GM19043 (cell line): ENCODE data around the gene AOX1.
"Not testable (repeated sequence)": the region's sequence is repeated elsewhere in the genome, so short reads cannot be mapped to it uniquely, and the experiment has no call there.

Experiments used
- ATAC-seq: cut with Tn5 transposase; IDR thresholded peaks from one replicate; pipeline ENCODE4 v1.9.1; 2021; ENCODE audit warnings: low read depth; ENCODE audit not compliant: unreplicated experiment

AOX1 gene

DNA sequence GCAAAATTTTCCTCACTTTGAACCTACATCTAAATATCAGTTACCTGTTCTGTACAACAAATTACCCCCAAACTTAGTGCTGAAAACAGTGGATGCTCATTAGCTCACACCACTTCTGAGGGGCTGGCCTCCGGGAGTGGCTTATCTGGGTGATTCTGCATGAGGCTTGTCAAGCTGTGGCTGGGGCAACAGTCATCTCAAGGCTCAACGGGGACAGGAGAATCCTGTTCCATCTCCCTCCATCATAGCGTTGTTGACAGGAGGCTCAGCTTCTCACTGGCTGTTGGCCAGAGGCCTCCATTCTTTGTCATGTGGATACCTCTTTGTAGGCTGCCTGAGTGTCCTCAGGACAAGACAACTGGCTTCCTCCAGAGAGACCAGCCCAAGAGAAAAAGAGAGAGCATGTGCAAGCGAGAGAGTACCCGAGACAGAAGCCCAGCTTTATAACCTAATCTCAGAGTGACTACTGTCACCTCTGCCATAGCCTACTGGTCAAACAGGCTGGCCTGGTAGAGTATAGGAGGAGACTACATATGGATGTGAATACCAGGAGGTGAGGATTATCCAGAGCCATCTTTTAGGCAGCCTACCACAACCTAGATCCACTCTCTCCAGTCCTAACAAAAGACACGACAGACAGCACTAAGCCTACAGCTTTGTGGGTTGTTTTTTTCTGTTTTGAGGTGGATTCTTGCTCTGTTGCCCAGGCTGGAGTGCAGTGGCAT is 79.1 kb downstream of the AOX1 start:
- no peak for ATAC-seq

DNA sequence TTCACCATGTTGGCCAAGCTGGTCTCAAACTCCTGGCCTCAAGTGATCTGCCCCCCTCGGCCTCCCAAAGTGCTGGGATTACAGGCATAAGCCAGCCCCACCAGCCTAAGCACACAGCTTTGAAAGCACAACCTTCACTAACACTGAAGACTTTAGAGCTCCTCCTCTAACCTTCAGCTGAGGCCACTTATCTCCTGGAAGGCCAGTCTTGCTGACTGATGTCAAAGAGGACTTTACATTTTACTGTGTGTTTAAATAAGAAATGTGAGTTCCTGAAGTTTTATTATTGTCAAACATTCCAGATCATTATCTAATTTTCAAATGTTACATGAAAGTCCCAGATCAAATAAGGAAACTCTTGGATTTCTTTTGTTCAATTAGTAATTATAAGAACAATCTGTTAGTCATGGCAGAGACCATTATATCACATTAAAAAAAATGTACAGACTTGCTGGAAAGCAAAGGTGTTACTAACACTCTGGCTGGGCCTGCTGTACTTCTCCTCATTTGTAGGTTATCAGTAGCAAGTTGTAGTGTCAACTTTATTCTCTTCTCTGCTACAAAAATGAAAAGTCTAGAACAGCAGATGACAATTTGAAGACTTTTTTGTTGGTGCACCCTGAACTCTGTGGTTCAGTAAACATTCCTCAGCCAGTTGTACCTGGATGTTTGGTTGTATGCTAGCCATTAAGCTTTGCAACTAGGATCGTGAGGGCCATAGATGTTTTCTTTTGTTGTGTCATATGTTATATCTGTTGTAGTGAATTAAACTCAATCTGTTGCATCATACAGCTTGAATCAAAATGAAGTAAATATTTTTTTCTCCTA is 80.0 kb downstream of the AOX1 start:
- no peak for ATAC-seq

DNA sequence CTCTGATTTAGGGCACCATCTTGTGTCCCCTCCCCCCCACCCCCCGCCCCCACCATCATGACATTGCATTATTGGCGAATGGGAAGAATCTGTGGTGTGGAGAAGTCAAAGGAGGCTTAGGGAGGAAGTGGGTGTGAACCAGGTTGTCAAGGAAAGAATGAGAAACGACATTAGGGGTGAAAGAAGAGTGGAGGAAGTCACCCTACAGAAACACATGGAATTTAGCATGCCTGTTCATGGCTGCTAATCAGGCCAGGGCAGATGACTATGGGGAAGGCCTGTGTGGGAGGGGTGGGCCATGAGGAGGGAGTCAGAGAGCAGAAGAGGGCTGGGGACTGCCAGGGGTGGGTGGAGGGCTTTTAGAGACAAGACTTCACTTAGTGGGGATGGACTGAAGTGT is 81.6 kb downstream of the AOX1 start:
- no peak for ATAC-seq

DNA sequence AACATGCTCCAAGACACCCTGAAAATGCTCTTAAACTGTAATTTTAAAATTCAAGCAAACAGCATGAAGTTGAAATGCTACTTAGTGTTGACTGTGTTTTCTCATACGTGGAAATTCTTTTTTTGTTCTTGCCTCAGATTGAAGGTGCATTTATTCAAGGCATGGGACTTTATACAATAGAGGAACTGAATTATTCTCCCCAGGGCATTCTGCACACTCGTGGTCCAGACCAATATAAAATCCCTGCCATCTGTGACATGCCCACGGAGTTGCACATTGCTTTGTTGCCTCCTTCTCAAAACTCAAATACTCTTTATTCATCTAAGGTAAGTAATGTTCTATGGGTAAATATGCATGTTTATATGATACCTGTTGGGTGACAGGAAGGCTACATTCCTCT is 82.7 kb downstream of the AOX1 start:
- ATAC-seq = no peak

DNA sequence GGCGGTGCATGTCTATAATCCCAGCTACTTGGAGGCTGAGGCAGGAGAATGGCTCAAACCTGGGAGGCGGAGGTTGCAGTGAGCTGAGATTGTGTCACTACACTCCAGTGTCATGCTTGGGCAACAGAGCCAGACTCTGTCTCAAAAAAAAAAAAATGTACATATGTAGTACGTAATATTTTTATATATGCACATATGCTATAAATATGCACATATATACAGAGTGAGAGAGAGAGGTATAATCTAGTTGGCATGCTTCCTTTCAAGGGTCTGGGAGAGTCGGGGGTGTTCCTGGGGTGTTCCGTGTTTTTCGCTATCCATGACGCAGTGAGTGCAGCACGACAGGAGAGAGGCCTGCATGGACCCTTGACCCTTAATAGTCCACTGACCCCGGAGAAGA is 83.5 kb downstream of the AOX1 start:
- ATAC-seq = no peak

- no peak for ATAC-seq
Observed at GRCh38 chr2:200670313-200670712, 84.5 kb downstream of the AOX1 start.

DNA sequence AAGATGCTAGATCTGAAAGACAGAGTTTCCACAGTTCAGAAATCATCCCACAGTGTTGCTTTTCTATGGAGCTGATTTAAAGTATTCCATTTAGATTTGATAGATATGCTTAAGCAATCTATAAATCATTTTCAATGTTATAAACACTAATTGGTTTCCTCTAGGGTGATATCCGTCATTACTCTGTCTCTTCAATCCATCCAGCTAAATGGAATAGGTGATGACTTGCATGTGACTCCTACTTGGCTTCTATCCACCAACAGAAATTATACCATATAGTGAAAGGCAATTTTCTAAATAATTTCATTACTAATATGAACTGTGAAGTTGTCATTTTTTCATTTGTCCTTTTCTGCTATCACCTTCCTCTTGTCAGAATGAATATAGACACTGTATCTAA is 84.9 kb downstream of the AOX1 start:
- ATAC-seq = no peak

DNA sequence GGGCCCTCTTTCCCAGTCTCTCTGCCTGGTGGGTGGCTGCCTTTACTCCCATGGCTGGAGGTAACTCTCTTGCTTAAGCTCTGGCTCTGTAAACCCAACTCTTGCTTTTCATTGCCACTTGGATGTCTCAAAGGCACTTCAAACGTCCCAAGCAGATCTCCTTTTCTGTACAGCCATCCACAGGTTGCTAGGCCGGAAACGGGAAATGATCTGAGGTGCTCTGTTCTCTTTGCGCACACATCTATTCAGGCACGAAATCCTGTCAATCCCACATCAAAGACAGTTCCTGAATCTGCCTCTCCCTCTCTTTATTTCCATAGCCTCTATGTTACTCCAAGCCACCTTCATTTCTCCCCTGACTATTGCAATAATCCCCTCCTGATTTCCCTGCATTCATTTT is 87.4 kb downstream of the AOX1 start:
- ATAC-seq = no peak

GRCh38 chr2:200674837-200675236 is 89.0 kb downstream of the AOX1 start:
- ATAC-seq = no peak

- no peak for ATAC-seq
Observed at GRCh38 chr2:200677171-200677570, 91.4 kb downstream of the AOX1 start.

- ATAC-seq = no peak
Observed at GRCh38 chr2:200677721-200678532, 92.1 kb downstream of the AOX1 start.

DNA sequence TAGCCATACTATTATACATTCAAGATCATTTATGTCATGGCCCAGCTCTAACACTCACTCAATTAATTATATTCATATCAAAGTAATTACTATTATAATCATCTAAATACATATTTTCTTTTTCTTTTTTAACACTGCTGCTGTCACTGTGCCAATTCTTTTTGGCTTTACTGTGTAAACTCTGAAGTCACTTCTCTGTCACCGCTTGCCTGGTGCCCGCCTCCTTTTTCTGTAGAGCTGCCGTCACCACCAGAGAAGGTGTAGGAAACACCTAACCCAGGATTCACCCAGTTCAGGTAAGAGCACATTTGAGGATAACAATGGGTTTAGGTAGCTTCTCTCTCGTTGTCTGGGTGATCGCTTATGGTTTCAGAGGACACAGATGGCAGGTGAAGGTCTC is 93.3 kb downstream of the AOX1 start:
- no peak for ATAC-seq

DNA sequence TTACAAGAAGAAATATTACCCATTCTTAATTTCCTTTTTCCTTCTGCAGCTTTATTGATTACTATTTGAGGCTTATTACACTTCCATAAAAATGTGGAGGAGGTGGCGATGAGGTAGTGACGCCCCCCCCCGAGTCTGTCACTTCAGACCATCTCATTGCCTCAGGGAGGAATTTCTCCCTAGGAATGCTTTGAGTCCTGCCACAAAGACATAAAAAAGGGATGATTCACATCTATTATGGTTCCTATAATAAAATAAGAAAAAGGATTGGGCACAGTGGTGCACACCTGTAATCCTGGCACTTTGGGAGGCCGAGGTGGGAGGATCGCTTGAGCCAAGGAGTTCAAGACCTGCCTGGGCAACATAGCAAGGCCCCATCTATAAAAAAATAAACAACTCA is 93.7 kb downstream of the AOX1 start:
- ATAC-seq = no peak

DNA sequence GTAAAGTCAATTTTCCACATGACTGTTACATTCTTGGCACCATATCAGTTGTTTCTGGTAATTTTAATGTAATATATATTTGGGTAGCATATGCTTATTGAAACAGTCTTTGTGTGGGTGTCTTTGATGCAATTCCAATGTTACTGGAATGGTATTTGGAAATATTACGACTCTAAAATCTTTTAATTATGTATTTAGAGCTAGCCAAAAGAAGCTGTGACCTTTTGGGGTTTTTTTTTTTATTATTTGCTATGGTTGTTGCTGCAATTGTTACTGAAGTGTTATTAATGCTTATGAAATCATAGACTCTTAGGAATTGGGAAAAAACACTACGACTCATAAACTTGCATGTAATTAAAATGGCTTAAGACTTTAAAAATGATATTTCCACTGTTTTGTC is 95.9 kb downstream of the AOX1 start:
- ATAC-seq = no peak

- not testable (repeated sequence) for ATAC-seq
Observed at GRCh38 chr2:200682407-200682806, 96.6 kb downstream of the AOX1 start.

GRCh38 chr2:200687922-200688920 is 102.4 kb downstream of the AOX1 start:
- ATAC-seq = no peak

- no peak for ATAC-seq
Observed at GRCh38 chr2:200689115-200689514, 103.3 kb downstream of the AOX1 start.

- ATAC-seq = no peak
Observed at GRCh38 chr2:200693836-200694470, 108.1 kb downstream of the AOX1 start.

DNA sequence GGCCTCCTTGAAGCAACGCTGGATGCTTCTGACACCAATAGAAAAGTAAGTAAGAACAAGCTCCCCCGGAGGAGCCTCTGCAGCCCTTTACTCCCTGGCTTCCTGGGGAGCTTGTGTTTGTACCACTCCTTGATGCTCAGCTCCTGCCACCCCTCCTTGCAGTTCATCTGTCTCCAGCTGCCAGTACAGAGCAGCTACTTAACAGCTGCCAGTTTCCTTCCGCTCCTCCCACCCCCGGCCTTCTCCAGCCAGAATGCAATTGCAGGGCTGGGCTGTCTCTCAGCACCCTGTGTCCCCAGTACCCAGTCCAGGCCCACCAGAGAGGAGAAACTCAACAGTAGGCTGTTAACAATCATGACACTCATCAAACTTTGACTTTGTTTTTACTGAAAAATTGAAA is 109.4 kb downstream of the AOX1 start:
- ATAC-seq = no peak

DNA sequence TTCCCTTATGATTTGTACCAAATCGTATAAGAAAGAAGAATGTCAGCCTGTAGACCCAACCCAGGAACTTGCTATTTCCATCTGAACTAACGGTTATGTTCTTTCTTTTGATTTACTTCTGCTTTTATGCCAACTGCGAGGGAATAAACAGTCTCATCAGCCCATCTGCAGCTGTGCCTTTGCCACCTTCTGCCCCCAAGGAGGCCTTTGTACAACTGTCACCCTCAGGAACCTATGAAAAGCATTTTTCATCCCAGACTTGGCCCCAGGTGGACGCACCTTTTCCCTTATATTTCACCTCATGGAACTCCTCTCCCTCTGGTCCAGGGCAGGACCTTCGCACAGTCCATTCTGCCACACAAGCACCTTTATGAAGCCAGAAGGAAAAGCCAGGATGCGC is 109.8 kb downstream of the AOX1 start:
- no peak for ATAC-seq
